Transverse colon (tissue), 4 donors: Measurements from ENCODE around the gene ACHE.

Experiments used
- POLR2AphosphoS5 ChIP-seq, 3 donors: sonication (generic); formaldehyde crosslinking; IDR thresholded peaks; one replicate each; pipeline ENCODE4 v1.6.1; 2016; ENCODE audit warnings: antibody characterized with exemption in 3 of 3
- TF ChIP-seq, protein P1 (sequence below), 5 experiments: fragments of 200-600 bp in 3 of 5; fragments of 450-650 bp in 2 of 5; sonication (generic) in 3 of 5; IDR thresholded peaks; 1 replicate in 2 of 5; 2 replicates in 3 of 5; pipeline ENCODE4 v1.5.1; 2016 to 2017; ENCODE audit warnings: antibody characterized with exemption in 5 of 5, inconsistent platforms in 3 of 5, mild to moderate bottlenecking in 2 of 5, moderate library complexity in 1 of 5

DNA sequence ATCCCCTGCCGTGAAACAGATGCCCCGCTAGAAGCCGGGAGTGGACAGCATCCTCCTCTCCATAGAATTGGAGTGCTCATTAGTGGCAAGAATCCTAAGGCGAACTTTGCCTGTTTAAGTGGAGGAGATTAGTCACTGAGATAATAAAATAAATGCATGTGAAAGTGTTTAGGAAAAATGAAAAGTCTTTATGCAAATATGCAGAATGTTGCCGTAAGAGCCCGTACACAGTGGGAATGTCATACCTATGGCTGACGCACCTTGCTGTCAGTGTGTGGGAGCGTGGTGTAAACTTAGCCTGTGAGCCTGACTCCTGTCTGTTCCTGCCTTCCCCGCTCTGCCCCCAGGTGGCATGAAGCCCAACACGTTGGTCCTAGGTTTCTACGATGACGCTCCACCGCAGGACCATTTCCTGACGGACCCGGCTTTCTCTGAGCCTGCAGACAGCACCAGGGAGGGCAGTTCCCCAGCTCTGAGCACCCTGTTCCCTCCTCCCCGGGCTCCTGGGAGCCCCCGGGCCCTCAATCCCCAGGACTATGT lies 30.2 kb downstream of the ACHE start:
- TF ChIP-seq POLR2AphosphoS5 (IDR thresholded peaks at IDR 0.05), result no peak
- TF ChIP-seq, protein P1, sequence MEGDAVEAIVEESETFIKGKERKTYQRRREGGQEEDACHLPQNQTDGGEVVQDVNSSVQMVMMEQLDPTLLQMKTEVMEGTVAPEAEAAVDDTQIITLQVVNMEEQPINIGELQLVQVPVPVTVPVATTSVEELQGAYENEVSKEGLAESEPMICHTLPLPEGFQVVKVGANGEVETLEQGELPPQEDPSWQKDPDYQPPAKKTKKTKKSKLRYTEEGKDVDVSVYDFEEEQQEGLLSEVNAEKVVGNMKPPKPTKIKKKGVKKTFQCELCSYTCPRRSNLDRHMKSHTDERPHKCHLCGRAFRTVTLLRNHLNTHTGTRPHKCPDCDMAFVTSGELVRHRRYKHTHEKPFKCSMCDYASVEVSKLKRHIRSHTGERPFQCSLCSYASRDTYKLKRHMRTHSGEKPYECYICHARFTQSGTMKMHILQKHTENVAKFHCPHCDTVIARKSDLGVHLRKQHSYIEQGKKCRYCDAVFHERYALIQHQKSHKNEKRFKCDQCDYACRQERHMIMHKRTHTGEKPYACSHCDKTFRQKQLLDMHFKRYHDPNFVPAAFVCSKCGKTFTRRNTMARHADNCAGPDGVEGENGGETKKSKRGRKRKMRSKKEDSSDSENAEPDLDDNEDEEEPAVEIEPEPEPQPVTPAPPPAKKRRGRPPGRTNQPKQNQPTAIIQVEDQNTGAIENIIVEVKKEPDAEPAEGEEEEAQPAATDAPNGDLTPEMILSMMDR (IDR thresholded peaks at IDR 0.05), result no peak
